RKO (cell line): ENCODE measurements around the gene ABCA5.
"Not testable (repeated sequence)": the region's sequence is repeated elsewhere in the genome, so short reads cannot be mapped to it uniquely, and the experiment has no call there.

Experiments
- DNase-seq: peaks from one replicate; pipeline ENCODE4 v3.0.0-alpha.2; 2016; ENCODE audit warnings: low spot score

The ABCA5 gene

GRCh38 chr17:69213059-69213813 lies 113.7 kb downstream of the ABCA5 start:
- no peak for DNase-seq

- no peak for DNase-seq
These were observed 118.3 kb downstream of the ABCA5 start for GRCh38 chr17:69208640-69209039.

GRCh38 chr17:69207151-69207550 lies 119.8 kb downstream of the ABCA5 start:
- DNase-seq: no peak

GRCh38 chr17:69198238-69198637 lies 128.7 kb downstream of the ABCA5 start:
- DNase-seq: no peak

- DNase-seq: not testable (repeated sequence)
These were observed 130.8 kb downstream of the ABCA5 start for GRCh38 chr17:69196105-69196653.
